Stimulated activated naive B cell treated with anti-CD40 and anti-IgM and Interleukin-4, amounts not matched to agents 10 μg/mL and 1 μg/mL and 100 μg/mL, for 72 hours (primary cell): ENCODE measurements around the gene SCO2.

Source experiments
- ATAC-seq, 2 donors: fragments of 150-1000 bp; cut with Tn5 transposase; replicated peaks; 2 replicates each; pipeline ENCODE4 v1.10.0; 2021; ENCODE audit warnings: moderate library complexity in 1 of 2
- DNase-seq: peaks from one replicate; pipeline ENCODE4 v3.0.0; 2021
- H3K27ac Mint-ChIP-seq: one replicate; pipeline ENCODE4 v1.8.0; 2022; ENCODE audit warnings: mild to moderate bottlenecking, mixed read lengths
- H3K27me3 Mint-ChIP-seq, 2 donors: one replicate each; pipeline ENCODE4 v1.8.0; 2022; ENCODE audit warnings: mixed read lengths in 2 of 2
- H3K36me3 Mint-ChIP-seq, 2 donors: one replicate each; pipeline ENCODE4 v1.8.0; 2022; ENCODE audit warnings: mixed read lengths in 2 of 2, mild to moderate bottlenecking in 1 of 2
- H3K4me1 Mint-ChIP-seq, 2 donors: one replicate each; pipeline ENCODE4 v1.8.0; 2022; ENCODE audit warnings: mixed read lengths in 2 of 2, mild to moderate bottlenecking in 1 of 2
- H3K4me3 Mint-ChIP-seq, 2 donors: one replicate each; pipeline ENCODE4 v1.8.0; 2022; ENCODE audit warnings: mild to moderate bottlenecking in 2 of 2, mixed read lengths in 2 of 2, moderate library complexity in 1 of 2
- H3K9me3 Mint-ChIP-seq, 2 donors: one replicate each; pipeline ENCODE4 v1.8.0; 2022; ENCODE audit warnings: mixed read lengths in 2 of 2, mild to moderate bottlenecking in 1 of 2

Gene SCO2

DNA sequence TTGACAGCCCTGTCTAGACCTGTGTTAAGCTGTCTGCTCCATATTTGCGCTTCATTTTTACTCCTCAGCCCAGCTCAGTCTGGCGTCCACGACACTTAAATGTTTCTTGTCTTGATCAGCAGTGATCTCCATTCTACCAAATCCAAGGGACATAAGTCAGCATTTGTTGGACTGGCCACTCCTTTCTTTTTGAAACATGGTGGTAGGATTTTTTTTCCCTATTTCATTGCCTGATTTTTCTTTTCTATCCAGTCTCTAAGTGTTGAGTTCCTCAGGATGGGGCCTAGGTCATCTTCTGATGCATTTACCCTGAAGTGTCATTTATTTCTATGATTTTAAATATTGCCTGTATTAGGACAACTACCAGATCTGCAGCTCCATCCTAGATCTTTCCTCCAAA lies 16.5 kb downstream of the SCO2 start:
- no peaks in the 10 kb centered on the region for H3K27me3 Mint-ChIP-seq
- peaks cover 15 to 17% of the 10 kb centered on the region in 2 donors for H3K4me1 Mint-ChIP-seq
- peak overlapping the region; percentile 99 for H3K27ac Mint-ChIP-seq
- H3K4me3 Mint-ChIP-seq, result peak overlapping the region; percentile 97 to 98
- DNase-seq (no peak), ATAC-seq (peak in 1 of 2 donors; percentile 2)
- H3K36me3 Mint-ChIP-seq, result peaks cover 13 to 18% of the 10 kb centered on the region in 2 donors
- H3K9me3 Mint-ChIP-seq, result no peaks in the 10 kb centered on the region

GRCh38 chr22:50507991-50508884 lies 17.2 kb downstream of the SCO2 start, which contains the start of gene NCAPH2:
Gene NCAPH2, plus strand, starts transcription at chr22:50508224. Its CDS starts 114 bp downstream, at chr22:50508338.
- peak within 1 kb of the TSS; percentile 99 for H3K27ac Mint-ChIP-seq
- DNase-seq (peak; percentile 96), ATAC-seq (peak; percentile 65 to 73)
- peak within 1 kb of the TSS; percentile 98 to 99 for H3K4me3 Mint-ChIP-seq
- H3K36me3 Mint-ChIP-seq, result peaks cover 11 to 16% of the 10 kb centered on the region in 2 donors
- H3K4me1 Mint-ChIP-seq, result peaks cover 15 to 17% of the 10 kb centered on the region in 2 donors
- no peaks in the 10 kb centered on the region for H3K27me3 Mint-ChIP-seq
- no peaks in the 10 kb centered on the region for H3K9me3 Mint-ChIP-seq

GRCh38 chr22:50507421-50507990 lies 17.9 kb downstream of the SCO2 start, which contains the start of gene LMF2:
Gene LMF2, minus strand, starts transcription at chr22:50507702. Its CDS starts 27 bp downstream, at chr22:50507675.
- Mint-ChIP-seq H3K27ac (peak within 1 kb of the TSS; percentile 99), H3K9me3 (no peaks in the 10 kb centered on the region), H3K4me3 (peak within 1 kb of the TSS; percentile 98 to 99), H3K4me1 (peaks cover 15 to 17% of the 10 kb centered on the region in 2 donors), H3K27me3 (no peaks in the 10 kb centered on the region), H3K36me3 (peaks cover 11 to 21% of the 10 kb centered on the region in 2 donors)
- DNase-seq (peak; percentile 86), ATAC-seq (peak; percentile 83 to 85)

DNA sequence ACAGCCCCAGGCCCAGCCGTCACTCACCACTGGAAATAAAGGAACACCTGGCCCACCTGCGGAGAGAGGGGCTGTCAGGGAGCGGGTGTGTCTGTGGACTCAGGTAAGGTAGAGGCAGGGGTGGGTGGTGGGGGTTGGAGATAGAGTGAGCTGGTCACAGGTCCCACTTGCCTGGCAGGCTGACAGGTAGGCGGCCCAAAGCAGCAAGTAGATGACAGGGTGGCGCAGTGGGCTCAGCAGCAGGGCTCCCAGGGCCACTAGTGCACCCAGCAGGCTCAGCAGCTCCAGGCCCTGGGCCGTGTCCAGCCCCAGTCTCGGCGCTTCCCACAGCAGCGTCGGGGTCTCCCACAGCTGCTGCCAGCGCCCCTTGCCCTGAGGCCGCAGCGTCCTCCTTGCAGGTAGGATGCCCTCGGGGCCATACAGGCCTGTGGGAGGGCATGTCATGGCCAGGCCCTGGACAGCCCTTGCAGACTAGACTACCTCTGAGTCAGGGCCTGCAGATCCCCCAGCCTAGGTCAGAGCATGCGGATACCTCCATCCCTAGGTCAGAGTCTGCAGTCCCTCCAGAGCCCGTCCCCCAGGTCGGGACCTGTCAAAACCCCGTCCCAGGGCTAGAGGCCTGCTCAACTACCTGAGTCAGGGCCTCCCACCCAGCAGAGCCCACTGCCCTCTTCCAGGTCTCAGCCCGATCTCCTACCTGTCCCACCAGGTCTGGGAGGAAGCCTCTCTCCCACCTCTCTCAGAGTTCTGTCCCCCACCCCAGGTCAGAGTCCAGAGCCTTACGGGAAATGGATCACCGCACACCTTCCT lies 18.6 kb downstream of the SCO2 start:
- Mint-ChIP-seq H3K4me1 (peaks cover 13 to 17% of the 10 kb centered on the region in 2 donors), H3K27me3 (no peaks in the 10 kb centered on the region), H3K36me3 (peaks cover 11 to 17% of the 10 kb centered on the region in 2 donors), H3K27ac (peak overlapping the region; percentile 98), H3K4me3 (peak overlapping the region; percentile 96 to 99), H3K9me3 (no peaks in the 10 kb centered on the region)
- DNase-seq (no peak), ATAC-seq (peak; percentile 1 to 2)

DNA sequence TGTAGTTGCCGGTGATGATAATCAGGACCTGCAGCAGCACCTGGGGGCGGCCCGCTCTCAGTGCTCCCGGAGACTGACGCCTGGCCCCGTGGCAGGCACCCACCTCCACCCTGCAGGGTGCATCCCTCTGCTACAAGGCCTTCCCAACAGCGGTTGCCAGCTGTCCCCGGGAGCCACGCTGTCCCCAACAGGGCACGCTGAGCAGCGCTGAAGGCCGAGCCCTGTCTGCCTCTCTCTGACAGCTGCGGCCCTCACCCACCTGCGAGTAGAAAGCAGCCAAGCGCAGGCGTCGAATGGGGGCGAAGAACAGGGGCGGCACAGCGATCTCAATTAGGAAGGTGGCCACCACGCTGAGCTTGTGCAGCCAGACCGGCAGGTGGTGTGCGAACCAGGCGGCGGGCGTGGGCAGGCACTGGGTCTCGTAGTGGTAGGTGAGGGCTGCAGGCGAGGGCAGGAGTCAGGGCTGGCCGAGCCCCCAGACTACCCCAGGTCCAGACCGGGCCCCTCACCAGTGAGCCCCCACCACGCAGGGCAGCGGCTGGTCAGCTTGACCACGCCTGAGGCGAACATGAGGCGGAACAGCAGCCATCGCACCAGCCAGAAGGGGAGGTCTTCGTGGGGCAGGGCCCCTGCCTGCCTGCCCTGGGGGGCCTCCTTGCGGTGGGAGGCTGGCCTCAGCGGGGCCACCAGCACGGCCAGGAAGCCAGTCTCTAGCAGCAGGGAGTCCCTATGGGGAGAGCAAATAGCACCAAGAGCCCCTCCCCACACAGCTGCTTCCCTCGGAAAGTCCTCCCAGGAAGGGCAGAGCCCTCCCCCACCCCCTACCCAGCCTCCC lies 19.4 kb downstream of the SCO2 start:
- H3K27ac Mint-ChIP-seq, result peak overlapping the region; percentile 20

GRCh38 chr22:50505276-50505775 lies 20.1 kb downstream of the SCO2 start:
- Mint-ChIP-seq H3K27me3 (no peaks in the 10 kb centered on the region), H3K4me3 (no peak overlapping the region), H3K36me3 (peaks cover 11 to 17% of the 10 kb centered on the region in 2 donors), H3K9me3 (no peaks in the 10 kb centered on the region), H3K4me1 (peaks cover 13 to 17% of the 10 kb centered on the region in 2 donors), H3K27ac (no peak overlapping the region)
- DNase-seq (no peak), ATAC-seq (no peak)

More for the DNA sequence above, 19.4 kb downstream of the SCO2 start:
- no peak for ATAC-seq
- no peak for DNase-seq
- Mint-ChIP-seq H3K4me3 (peak overlapping the region; percentile 96 to 99), H3K9me3 (no peaks in the 10 kb centered on the region), H3K36me3 (peaks cover 11 to 17% of the 10 kb centered on the region in 2 donors), H3K27me3 (no peaks in the 10 kb centered on the region), H3K4me1 (peaks cover 13 to 17% of the 10 kb centered on the region in 2 donors)

- H3K27ac Mint-ChIP-seq, result no peak overlapping the region
- DNase-seq (no peak), ATAC-seq (no peak)
- H3K27me3 Mint-ChIP-seq, result no peaks in the 10 kb centered on the region
- H3K4me1 Mint-ChIP-seq, result peaks cover 13 to 16% of the 10 kb centered on the region in 2 donors
- no peaks in the 10 kb centered on the region for H3K9me3 Mint-ChIP-seq
- H3K4me3 Mint-ChIP-seq, result no peak overlapping the region
- peaks cover 12 to 17% of the 10 kb centered on the region in 2 donors for H3K36me3 Mint-ChIP-seq
Measured at GRCh38 chr22:50504369-50505211, 20.8 kb downstream of the SCO2 start.

DNA sequence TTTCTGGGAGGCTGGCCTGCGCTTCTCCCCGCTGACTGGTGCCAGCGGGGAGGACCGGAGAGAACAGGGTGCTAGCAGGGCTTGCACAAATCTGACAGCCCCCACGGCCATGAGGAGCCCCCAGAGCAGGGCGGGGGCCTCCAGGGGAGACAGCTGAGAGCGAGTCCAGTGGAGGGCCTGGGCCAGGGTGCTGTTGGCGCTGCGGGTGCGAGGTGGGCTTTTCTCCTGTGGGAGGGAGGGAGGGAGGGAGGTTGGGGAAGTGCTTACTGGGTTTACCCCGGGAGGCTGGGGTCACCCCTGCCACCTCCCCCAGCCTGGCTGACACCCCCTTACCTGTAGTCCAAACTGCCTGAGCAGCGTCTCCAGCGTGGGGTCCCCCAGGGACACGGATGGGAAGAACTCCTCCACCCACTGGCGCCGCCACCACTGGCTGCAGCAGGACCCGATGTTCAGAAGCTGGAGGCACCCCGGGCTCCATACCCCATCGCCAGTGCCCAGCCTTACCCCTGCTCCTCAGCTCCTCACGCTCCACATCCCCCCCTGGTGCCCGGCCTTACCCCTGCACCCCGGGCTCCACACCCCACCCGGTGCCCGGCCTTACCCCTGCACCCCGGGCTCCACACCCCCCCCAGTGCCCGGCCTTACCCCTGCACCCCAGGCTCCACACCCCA lies 21.8 kb downstream of the SCO2 start:
- Mint-ChIP-seq H3K4me1 (peaks cover 7 to 9% of the 10 kb centered on the region in 2 donors), H3K27ac (no peak overlapping the region), H3K9me3 (no peaks in the 10 kb centered on the region), H3K4me3 (no peak overlapping the region), H3K27me3 (no peaks in the 10 kb centered on the region), H3K36me3 (peaks cover 12 to 17% of the 10 kb centered on the region in 2 donors)
- ATAC-seq (no peak), DNase-seq (no peak)

DNA sequence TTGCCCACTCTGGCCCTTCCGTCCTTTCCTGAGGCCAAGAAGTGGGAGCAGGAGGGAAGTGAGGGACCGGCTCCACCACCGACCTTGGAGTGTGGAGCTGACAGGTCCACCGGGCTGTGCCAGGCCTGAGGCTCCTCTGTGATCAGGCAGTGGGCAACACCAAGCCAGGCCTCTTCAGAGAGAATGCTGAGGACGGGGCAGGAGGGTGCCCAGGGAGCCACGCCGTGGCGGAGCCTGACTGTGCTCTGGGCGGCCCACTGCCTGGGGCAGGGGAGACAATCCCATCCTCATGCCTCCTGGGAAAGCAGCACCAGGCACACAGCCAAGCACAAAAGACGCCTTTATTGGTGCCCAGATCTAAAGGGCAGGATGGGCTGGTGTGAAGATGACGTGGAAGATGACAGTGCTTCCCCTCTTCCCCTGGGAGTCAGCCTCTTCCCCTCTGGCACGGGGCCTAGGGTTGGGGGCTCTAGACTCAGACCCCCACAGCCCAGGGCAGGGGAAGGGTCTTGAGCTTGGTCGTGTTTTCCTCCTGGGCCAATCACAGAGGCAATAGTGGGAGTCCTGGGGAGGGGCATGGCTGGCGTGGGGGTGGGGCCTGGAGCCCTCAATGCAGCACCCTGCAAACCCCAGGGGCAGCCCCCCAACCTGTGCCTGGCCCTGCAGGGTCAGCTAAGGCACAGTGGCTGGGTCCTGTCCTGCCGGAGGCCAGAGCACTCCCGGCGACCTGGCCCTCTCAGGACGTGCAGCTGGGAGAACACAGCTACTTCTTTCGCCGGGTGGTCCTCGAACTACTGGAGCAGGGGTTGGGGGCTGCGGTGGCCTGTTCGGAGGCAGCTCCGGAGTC lies 22.5 kb downstream of the SCO2 start:
- ATAC-seq, result no peak
- Mint-ChIP-seq H3K27ac (no peak overlapping the region), H3K27me3 (peaks cover 0 to 2% of the 10 kb centered on the region in 2 donors), H3K4me1 (peaks cover 5 to 15% of the 10 kb centered on the region in 2 donors), H3K4me3 (no peak overlapping the region), H3K9me3 (no peaks in the 10 kb centered on the region), H3K36me3 (peaks cover 12 to 17% of the 10 kb centered on the region in 2 donors)
- no peak for DNase-seq

- Mint-ChIP-seq H3K9me3 (no peaks in the 10 kb centered on the region), H3K4me3 (no peak overlapping the region), H3K36me3 (peaks cover 9 to 14% of the 10 kb centered on the region in 2 donors), H3K4me1 (peaks cover 5 to 11% of the 10 kb centered on the region in 2 donors), H3K27me3 (peaks cover 0 to 5% of the 10 kb centered on the region in 2 donors), H3K27ac (no peak overlapping the region)
- no peak for DNase-seq
- ATAC-seq, result no peak
Measured at GRCh38 chr22:50502096-50502495, 23.3 kb downstream of the SCO2 start.

- DNase-seq (no peak), ATAC-seq (no peak)
- no peak overlapping the region for H3K4me3 Mint-ChIP-seq
- peaks cover 4 to 9% of the 10 kb centered on the region in 2 donors for H3K36me3 Mint-ChIP-seq
- H3K4me1 Mint-ChIP-seq, result peaks cover 5 to 10% of the 10 kb centered on the region in 2 donors
- no peak overlapping the region for H3K27ac Mint-ChIP-seq
- H3K27me3 Mint-ChIP-seq, result peaks cover 0 to 5% of the 10 kb centered on the region in 2 donors
- H3K9me3 Mint-ChIP-seq, result no peaks in the 10 kb centered on the region
Measured at GRCh38 chr22:50500452-50500851, 24.9 kb downstream of the SCO2 start.
